HG03460 (cell line): Measurements from ENCODE around the gene MATK.
"Not testable (repeated sequence)": the region's sequence is repeated elsewhere in the genome, so short reads cannot be mapped to it uniquely, and the experiment has no call there.

Experiments used
- ATAC-seq: cut with Tn5 transposase; IDR thresholded peaks from one replicate; pipeline ENCODE4 v1.9.1; 2021; ENCODE audit not compliant: unreplicated experiment

MATK gene

GRCh38 chr19:3771000-3771905 is 14.9 kb downstream of the MATK start:
- no peak for ATAC-seq

DNA sequence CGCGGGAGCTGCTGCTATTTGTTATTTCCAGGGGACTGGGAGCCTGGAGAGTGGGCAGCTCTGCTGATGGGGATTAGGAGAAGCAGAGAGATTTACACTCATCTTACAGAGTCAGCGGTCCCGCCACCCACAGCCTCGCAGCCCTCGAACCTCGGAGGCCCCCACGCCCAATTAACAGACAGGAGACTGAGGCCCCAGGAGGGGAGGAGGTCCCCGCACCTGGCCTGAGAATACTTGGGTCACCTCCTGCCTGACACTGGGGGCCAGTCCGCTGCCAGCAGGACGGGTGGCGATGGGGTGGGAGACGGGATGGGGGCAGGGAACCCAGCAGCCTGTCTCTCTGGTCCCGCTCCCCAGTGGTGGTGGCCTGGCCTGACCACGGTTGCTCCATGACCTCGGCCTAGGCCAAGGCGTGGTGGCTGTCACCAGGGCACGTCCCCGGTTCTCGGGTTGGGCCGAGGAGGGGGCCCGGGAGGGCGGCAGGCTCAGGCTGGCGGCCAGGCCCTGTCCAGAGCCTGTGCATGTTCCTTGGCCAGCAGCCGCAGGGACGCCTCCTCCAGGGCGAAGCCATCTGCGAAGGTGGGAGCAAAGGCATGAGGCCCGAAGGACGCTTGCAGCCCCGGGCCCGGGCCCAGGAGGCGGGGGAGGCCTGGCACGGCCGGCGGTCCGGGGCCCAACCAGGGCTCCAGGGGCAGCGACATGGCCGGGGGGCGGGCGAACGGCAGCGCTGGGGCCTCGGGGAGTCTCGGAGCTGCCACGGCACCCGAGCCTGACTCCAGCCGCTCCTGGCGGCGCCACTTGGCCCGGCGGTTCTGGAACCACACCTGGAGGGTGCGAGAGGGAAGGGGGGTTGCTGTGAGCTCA is 15.8 kb downstream of the MATK start:
- ATAC-seq: no peak

- no peak for ATAC-seq
Observed at GRCh38 chr19:3769494-3769893, 16.7 kb downstream of the MATK start.

DNA sequence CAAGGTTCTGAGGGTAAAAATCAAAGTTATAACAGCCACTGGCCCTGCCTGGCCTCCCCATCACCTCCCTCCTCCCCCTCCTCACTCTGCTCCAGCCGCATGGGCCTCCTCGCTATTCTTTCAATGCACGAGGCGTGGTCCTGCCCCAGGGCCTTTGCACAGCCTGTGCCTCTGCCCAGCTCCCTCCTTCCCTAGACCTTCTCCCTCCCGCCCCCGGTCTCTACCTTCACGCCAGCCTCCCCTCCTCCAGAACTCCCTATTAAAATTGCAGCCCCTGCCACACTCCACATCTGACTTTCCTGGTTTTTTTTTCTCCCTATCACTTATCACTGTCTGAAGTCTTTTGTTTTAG is 17.5 kb downstream of the MATK start:
- no peak for ATAC-seq

DNA sequence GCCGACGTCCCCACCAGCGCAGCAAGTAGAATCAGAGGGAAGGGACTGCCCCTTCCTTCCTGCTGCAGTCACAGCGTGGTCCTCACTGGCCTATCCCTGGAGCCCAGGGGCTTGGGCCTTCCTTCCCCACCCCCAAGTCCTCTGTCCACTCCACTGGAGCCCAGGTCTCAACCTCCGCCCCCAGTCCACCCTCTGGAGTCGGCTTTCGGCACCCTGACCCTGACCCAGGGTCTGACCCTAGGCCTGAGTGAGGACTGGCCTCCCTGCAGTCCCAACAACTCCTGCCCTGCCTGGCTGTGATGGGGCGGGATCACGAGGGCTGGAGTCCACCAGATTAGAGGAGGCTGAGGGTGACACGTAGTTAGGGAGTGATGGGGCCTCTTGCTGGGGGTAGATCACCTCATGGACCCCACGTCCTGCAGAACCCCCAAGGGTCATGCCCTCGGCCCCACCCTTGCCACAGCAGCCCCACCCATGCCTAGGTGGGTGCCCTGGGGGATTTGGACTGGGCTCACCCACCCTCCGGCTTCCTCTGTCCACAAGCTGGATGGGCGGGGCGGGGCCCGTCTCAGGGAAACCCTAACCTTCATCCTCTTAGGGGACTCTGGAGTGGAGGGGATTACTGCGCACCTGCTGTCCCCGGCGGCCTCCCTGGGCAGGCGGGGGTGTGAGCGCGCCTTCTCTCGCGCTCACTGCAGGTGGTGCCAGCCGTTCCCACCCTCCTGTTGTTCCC is 18.0 kb downstream of the MATK start:
- no peak for ATAC-seq

DNA sequence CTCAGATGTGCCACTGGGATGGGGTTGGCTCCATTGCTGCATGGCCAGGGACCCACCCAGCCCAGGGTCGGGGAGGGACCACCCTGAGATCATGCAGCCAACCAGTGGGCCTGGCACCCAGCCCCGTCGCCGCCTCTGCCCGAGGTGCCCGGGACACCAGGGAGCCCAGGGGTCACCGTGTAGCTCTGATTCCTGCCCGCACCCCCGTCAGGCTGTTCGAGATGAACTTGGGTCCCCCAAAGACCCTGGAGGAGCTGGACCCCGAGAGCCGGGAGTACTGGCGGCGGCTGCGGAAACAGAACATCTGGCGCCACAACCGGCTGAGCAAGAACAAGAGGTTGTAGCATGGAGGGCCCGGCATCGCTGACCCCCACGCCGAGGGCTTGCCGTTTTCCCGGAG is 19.1 kb downstream of the MATK start:
- no peak for ATAC-seq

- ATAC-seq: no peak
Observed at GRCh38 chr19:3766520-3766919, 19.7 kb downstream of the MATK start.

- ATAC-seq: not testable (repeated sequence)
Observed at GRCh38 chr19:3765757-3766156, 20.4 kb downstream of the MATK start.

DNA sequence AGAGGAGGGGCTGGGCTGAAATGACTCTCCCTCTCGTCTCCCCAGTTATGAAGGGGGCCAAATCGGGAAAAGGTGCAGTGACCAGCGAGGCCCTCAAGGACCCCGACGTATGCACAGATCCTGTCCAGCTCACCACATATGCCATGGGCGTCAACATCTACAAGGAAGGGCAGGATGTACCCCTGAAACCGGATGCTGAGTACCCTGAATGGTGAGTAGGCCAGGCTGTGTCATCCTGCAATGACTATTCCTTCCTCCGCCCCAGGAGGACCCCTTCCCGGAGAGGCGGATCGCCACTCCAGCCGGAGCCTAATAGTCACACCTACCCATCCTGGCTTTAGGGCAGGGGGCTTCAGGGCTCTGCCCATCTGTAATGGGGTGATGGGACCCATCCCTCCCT is 21.1 kb downstream of the MATK start:
- no peak for ATAC-seq

GRCh38 chr19:3762501-3763459 is 23.4 kb downstream of the MATK start, which contains the start of gene MRPL54:
Gene MRPL54 (plus strand): TSS chr19:3762682. CDS start chr19:3762701, 19 bp downstream.
- ATAC-seq: peak; percentile 60

- ATAC-seq: no peak
Observed at GRCh38 chr19:3762130-3762473, 24.1 kb downstream of the MATK start.

- no peak for ATAC-seq
Observed at GRCh38 chr19:3761382-3762129, 24.6 kb downstream of the MATK start, which contains the start of gene APBA3. Gene APBA3 (minus strand): TSS chr19:3761692. CDS start chr19:3760264, 1,428 bp downstream.

DNA sequence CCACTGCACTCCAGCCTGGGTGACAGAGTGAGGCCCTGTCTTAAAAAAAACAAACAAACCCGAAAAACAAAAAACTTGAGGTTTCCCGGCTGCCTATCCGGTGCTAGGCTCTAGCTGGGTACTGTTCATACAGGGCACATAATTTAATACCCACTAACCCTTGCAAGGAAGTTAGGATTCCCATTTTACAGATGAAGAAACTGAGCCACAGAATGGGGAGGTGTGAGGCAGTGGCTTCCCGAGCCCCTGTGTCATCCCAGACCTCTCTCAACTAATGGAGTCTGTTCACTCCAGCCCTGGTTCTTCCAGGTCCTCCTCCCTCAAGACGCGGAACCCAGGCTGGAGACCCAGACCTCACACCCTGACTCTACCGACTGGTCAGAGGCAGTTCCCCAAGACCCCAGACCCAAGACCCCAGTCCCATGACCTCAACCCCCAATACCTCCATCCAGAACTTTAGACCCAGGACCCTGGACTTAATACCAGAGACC is 25.3 kb downstream of the MATK start:
- ATAC-seq: no peak

GRCh38 chr19:3759482-3760254 is 26.5 kb downstream of the MATK start:
- ATAC-seq: no peak

DNA sequence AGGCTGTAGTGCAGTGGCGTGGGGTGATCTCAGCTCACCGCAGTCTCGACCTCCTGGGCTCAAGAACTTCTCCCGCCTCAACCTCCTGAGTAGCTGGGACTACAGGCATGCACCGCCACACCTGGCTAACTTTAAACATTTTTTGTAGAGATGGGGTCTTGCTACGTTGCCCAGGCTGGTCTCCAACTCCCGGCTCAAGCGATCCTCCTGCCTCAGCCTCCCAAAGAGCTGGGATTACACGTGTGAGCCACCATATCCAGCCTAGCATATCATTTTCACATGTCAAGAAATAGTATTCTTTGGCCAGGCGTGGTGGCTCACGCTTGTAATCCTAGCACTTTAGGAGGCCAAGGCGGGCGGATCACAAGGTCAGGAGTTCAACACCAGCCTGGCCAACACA is 27.9 kb downstream of the MATK start:
- ATAC-seq: not testable (repeated sequence)

GRCh38 chr19:3757705-3758104 is 28.5 kb downstream of the MATK start:
- not testable (repeated sequence) for ATAC-seq

DNA sequence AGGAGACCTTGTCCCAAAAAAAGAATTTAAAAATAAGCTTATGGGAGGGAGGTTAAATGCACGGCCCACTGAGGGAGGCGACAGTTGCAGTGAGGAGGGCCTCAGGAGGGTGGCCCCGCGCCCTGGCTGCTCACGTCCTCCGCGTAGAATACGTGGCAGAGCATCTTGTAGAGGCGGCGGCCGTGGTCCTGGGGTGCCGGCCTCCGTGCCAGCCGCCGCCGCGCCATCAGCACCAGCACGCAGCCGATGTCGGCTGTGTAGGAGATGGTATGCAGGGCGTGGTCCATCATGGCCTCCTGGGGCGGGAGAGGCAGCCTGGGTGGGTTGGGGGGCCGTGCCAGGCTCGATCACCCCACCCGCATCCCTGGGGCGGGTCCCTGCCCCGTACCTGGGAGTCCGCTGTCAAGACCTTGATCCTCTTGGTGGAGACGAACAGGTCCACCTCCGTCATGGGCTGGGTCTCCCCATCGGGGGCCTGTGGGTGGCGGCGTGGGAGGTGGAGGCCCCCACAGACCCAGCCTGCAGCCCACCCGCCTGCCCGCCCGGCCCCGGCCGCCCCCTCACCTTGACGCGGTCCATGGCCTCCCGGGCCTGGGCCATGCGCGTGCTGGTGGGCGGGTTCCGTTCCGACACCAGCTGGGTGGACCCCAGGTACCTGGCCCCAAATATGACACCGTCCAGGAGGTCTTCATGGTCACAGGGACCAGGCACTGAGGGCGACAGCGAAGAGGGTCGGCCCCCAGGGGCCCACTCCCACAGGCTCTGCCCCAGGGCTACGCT is 32.4 kb downstream of the MATK start:
- no peak for ATAC-seq

DNA sequence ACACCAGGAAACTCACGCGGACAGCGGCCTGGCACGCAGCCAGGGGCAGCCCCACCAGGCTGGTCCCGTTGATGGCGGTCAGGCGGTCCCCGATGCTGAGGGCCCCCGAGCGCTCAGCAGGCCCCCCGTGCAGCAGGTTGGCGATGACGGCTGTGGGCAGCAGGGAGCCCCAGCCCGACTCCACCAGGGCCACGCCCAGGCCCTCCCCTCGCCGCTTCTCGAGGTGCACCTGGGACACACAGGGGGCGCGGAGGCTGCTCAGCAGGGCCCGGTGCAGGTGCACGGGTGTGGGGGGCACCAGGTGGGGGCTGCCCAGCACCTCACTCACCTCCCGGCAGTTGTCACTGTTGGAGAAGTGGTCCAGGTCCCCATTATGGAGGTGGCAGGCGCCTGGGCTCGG is 33.7 kb downstream of the MATK start:
- no peak for ATAC-seq
